ENCODE data around the gene COX7B2. TPM values are rescaled to one million over a fixed set of nuclear protein-coding genes. Genes with fewer than 3 reads are reported as not detected.

Gene COX7B2
- total RNA-seq, 4 donors from 2014 or later = not detected

DNA sequence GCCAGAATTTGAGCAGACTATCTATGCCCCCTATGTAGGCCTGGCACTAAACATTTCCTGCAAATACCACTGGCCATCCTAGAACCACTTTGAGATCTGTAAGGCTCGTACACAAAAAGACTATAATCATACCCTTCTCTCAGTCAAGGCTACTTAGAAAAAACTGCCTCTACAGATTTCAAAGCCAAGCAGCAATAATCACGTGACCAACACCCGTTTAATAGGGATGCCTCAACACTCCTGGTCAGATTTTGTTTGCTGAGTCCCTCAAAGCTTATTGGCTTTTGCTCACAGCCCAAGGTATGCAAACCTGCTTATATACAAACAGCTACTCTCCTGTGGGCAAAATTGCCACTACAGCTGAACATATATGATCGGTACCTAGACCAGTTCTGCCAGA is 897 bp downstream of the COX7B2 start:
- H3K4me1 ChIP-seq = no peaks in the 10 kb centered on the region
- no peaks in the 10 kb centered on the region for H3K36me3 ChIP-seq
- H3K9me3 ChIP-seq = no peaks in the 10 kb centered on the region
- WGBS = 89% methylated on average over 4 of the region's 4 CpGs
- no peak overlapping the region for H3K4me3 ChIP-seq
- no peak for DNase-seq (ENCODE audit: extremely low spot score)
- H3K27ac ChIP-seq (replicated peaks in 1 of 4) = no peak overlapping the region
- TF ChIP-seq EP300 (IDR thresholded peaks at IDR 0.05) = no peak
- intact Hi-C loops (cut with DNase I) = no loop called here
- H3K27me3 ChIP-seq = no peaks in the 10 kb centered on the region

DNA sequence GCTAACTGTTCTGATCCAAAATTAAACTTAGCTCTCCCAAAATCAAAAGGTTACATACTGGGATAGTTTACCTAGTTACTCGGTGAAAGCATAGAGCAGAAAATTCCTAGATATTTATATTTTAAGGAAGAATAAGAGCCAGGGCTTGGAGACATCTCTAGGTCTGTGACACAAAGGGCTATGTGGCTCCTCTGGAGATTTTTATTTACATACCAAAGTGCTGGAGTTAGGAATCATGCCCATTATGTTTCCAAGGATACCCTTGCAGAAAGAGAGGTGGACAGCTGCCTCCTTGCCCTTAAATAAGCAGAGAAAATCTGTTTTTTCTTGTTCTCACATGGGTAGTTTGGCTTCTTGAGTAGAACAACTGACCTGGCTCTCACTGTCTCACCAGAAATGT is 9.0 kb downstream of the COX7B2 start:
- H3K4me1 ChIP-seq = peaks cover 0 to 4% (median 0%) of the 10 kb centered on the region in 4 donors
- TF ChIP-seq EP300 (IDR thresholded peaks at IDR 0.05) = no peak
- TF ChIP-seq POLR2AphosphoS5 (IDR thresholded peaks at IDR 0.05) = no peak
- TF ChIP-seq, protein P1, sequence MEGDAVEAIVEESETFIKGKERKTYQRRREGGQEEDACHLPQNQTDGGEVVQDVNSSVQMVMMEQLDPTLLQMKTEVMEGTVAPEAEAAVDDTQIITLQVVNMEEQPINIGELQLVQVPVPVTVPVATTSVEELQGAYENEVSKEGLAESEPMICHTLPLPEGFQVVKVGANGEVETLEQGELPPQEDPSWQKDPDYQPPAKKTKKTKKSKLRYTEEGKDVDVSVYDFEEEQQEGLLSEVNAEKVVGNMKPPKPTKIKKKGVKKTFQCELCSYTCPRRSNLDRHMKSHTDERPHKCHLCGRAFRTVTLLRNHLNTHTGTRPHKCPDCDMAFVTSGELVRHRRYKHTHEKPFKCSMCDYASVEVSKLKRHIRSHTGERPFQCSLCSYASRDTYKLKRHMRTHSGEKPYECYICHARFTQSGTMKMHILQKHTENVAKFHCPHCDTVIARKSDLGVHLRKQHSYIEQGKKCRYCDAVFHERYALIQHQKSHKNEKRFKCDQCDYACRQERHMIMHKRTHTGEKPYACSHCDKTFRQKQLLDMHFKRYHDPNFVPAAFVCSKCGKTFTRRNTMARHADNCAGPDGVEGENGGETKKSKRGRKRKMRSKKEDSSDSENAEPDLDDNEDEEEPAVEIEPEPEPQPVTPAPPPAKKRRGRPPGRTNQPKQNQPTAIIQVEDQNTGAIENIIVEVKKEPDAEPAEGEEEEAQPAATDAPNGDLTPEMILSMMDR (IDR thresholded peaks at IDR 0.05) = no peak
- no peak for TF ChIP-seq POLR2A (IDR thresholded peaks at IDR 0.05; ENCODE audit: low read depth)
- 50% methylated on average over 1 of the region's 1 CpG for WGBS
- no peaks in the 10 kb centered on the region for H3K9me3 ChIP-seq
- H3K4me3 ChIP-seq = no peak overlapping the region
- no peak for DNase-seq (ENCODE audit: extremely low spot score)
- H3K36me3 ChIP-seq = no peaks in the 10 kb centered on the region
- H3K27me3 ChIP-seq = no peaks in the 10 kb centered on the region
- intact Hi-C loops (cut with DNase I) = no loop called here
- no peak overlapping the region for H3K27ac ChIP-seq (replicated peaks in 1 of 4)

DNA sequence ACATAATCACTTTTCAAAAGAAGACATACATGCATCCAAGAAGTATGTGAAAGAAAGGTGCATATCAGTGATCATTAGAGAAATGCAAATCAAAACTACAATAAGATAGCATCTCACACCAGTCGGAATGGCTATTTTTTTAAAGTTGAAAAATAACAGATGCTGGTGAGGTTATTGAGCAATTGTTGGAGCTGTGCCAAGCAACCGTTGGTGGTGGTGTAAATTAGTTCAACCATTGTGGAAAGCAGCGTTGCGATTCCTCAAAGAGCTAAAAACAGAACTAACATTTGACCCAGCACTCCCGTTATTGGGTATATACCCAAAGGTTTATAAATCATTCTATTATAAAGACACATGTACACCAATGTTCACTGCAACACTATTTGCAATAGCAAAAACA is 14.2 kb downstream of the COX7B2 start:
- no peak overlapping the region for H3K27ac ChIP-seq (replicated peaks in 1 of 4)
- no peak for DNase-seq (ENCODE audit: extremely low spot score)
- 44% methylated on average over 5 of the region's 5 CpGs for WGBS
- no peaks in the 10 kb centered on the region for H3K27me3 ChIP-seq
- peaks cover 0 to under 1% (median 0%) of the 10 kb centered on the region in 4 donors for H3K4me1 ChIP-seq
- no peak overlapping the region for H3K4me3 ChIP-seq
- H3K36me3 ChIP-seq = no peaks in the 10 kb centered on the region
- H3K9me3 ChIP-seq = no peaks in the 10 kb centered on the region
- intact Hi-C loops (cut with DNase I) = no loop called here
- TF ChIP-seq, protein P1 (IDR thresholded peaks at IDR 0.05) = no peak
- no peak for TF ChIP-seq EP300 (IDR thresholded peaks at IDR 0.05)

DNA sequence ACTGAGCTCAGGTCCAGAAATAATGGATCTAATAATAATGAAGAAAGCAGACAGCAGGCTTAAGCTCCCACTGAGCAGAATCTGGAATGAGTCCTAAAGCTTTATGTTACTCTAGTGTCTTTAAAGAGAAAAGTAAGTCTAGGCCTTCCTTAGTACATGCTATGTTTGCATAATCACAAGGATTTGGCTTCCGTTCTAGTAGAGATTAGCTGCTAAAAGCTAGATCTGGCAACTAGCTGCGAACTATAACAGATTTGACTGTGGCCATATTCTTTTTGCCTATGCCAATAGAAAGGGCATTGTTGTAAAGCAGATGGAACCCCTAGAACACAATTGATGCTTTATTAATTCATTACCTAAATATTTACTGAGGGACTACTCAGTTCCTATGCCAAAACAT is 19.0 kb downstream of the COX7B2 start:
- no peaks in the 10 kb centered on the region for H3K4me1 ChIP-seq
- WGBS = 35% methylated on average over 2 of the region's 2 CpGs
- no peaks in the 10 kb centered on the region for H3K36me3 ChIP-seq
- no peaks in the 10 kb centered on the region for H3K9me3 ChIP-seq
- H3K27ac ChIP-seq (replicated peaks in 1 of 4) = no peak overlapping the region
- TF ChIP-seq POLR2A (IDR thresholded peaks at IDR 0.05; ENCODE audit: low read depth) (no peak), EP300 (IDR thresholded peaks at IDR 0.05) (no peak), POLR2AphosphoS5 (IDR thresholded peaks at IDR 0.05) (no peak)
- TF ChIP-seq, protein P1 (IDR thresholded peaks at IDR 0.05) = no peak
- DNase-seq (ENCODE audit: extremely low spot score) = no peak
- no peak overlapping the region for H3K4me3 ChIP-seq
- H3K27me3 ChIP-seq = no peaks in the 10 kb centered on the region
- intact Hi-C loops (cut with DNase I) = no loop called here

DNA sequence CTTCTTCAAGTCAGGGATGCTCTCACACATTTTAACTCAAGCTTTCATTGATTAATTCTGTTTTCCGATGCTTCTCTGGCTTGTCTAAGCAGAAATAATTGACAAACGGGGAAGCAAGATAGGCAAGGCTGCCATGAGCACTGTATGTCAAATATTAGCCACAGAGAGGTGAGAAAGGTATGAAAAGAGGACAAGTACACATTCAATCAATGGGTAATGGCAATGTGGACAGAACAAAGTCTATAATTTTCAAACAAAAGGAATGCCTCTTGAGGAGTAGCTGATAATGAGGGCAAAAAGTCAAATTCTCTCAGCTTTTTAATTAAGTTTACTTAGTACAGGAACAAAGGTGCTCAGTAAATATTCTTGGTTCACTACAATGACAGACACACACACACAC is 19.6 kb downstream of the COX7B2 start:
- intact Hi-C loops (cut with DNase I) = no loop called here
- H3K27ac ChIP-seq (replicated peaks in 1 of 4) = no peak overlapping the region
- 77% methylated on average over 2 of the region's 2 CpGs for WGBS

More for the DNA sequence above, 19.6 kb downstream of the COX7B2 start:
- H3K4me3 ChIP-seq = no peak overlapping the region
- TF ChIP-seq, protein P1 (IDR thresholded peaks at IDR 0.05) = no peak
- TF ChIP-seq POLR2AphosphoS5 (IDR thresholded peaks at IDR 0.05) (no peak), EP300 (IDR thresholded peaks at IDR 0.05) (no peak), POLR2A (IDR thresholded peaks at IDR 0.05; ENCODE audit: low read depth) (no peak)
- no peaks in the 10 kb centered on the region for H3K4me1 ChIP-seq
- no peak for DNase-seq (ENCODE audit: extremely low spot score)
- no peaks in the 10 kb centered on the region for H3K27me3 ChIP-seq
- no peaks in the 10 kb centered on the region for H3K9me3 ChIP-seq
- H3K36me3 ChIP-seq = no peaks in the 10 kb centered on the region
